Measurements from ENCODE around the gene MCCC1. TPM values are rescaled to one million over a fixed set of nuclear protein-coding genes. Genes with fewer than 3 reads are reported as not detected.
"Not testable (repeated sequence)": the region's sequence is repeated elsewhere in the genome, so short reads cannot be mapped to it uniquely, and the experiment has no call there.

MCCC1 gene
- total and polyA plus RNA-seq, 2 donors (not counting 1 experiment from before 2014, with no cell fraction given): 12.9 to 36.3 TPM

DNA sequence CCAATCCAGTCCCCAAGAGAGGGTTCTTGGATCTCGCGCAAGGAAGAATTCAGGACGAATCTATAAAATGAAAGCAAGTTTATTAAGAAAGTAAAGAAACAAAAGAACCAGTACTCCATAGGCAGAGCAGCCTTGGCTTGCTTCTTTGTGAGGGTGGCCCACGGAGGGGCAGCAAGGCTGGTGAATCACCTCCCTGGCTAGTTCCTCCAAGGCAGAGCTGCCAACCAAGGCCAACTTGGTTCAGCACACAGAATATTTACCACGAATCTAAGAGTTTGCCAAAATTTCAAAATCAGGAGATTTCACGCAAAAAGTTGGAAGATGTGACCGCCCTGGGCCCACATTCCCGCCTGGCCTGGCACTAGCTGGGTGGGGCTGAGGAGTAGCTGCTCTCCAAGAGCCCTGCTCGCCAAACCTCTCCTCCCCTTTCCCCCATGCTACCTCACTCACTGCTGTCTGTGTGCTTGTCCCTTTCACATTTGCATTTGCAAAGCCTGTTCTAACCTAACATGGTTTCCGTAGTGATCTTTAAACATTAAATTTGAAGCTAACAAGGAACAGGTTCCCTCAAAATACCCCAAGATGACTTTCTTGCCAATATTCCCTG lies 92.8 kb downstream of the MCCC1 start:
- H3K27me3 ChIP-seq (replicated peaks in 1 of 4; ENCODE audit: control extremely low read depth in 1 of 4, control insufficient read depth in 3 of 4, insufficient read depth in 4 of 4, low read length in 3 of 4): no peaks in the 10 kb centered on the region
- TF ChIP-seq, protein P1, sequence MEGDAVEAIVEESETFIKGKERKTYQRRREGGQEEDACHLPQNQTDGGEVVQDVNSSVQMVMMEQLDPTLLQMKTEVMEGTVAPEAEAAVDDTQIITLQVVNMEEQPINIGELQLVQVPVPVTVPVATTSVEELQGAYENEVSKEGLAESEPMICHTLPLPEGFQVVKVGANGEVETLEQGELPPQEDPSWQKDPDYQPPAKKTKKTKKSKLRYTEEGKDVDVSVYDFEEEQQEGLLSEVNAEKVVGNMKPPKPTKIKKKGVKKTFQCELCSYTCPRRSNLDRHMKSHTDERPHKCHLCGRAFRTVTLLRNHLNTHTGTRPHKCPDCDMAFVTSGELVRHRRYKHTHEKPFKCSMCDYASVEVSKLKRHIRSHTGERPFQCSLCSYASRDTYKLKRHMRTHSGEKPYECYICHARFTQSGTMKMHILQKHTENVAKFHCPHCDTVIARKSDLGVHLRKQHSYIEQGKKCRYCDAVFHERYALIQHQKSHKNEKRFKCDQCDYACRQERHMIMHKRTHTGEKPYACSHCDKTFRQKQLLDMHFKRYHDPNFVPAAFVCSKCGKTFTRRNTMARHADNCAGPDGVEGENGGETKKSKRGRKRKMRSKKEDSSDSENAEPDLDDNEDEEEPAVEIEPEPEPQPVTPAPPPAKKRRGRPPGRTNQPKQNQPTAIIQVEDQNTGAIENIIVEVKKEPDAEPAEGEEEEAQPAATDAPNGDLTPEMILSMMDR (IDR thresholded peaks at IDR 0.05): no peak
- TF ChIP-seq EZH2 (IDR thresholded peaks at IDR 0.05; ENCODE audit: borderline replicate concordance, insufficient read depth, low read depth, low read length, poor library complexity, severe bottlenecking): no peak
- ChIA-PET CTCF (no interaction called here), POLR2A (no interaction called here)
- no peaks in the 10 kb centered on the region for H3K9me3 ChIP-seq (ENCODE audit: control extremely low read depth in 1 of 3, control insufficient read depth in 2 of 3, insufficient read depth in 1 of 3, low read length in 2 of 3)
- Mint-ChIP-seq H3K4me3 (no peak overlapping the region), H3K27ac (no peak overlapping the region), H3K27me3 (no peaks in the 10 kb centered on the region), H3K9me3 (ENCODE audit: insufficient read depth) (no peaks in the 10 kb centered on the region), H3K4me1 (no peaks in the 10 kb centered on the region)
- no peaks in the 10 kb centered on the region for H4K20me1 ChIP-seq (ENCODE audit: control insufficient read depth, insufficient read depth, low read length, poor library complexity, severe bottlenecking)
- no peaks in the 10 kb centered on the region for H3K79me2 ChIP-seq (ENCODE audit: control insufficient read depth, insufficient read depth, low read length)
- H3K9ac ChIP-seq (ENCODE audit: low read length): no peak overlapping the region
- no peak overlapping the region for H2AFZ ChIP-seq (ENCODE audit: insufficient read depth, low read depth, low read length, poor library complexity, severe bottlenecking)
- peaks cover 0 to 3% of the 10 kb centered on the region in 2 experiments for H3K36me3 ChIP-seq (replicated peaks in 1 of 2; ENCODE audit: control extremely low read depth in 1 of 2, control insufficient read depth in 1 of 2, extremely low read depth in 1 of 2, insufficient read depth in 2 of 2, low read length in 1 of 2)
- no peak overlapping the region for H3K27ac ChIP-seq (ENCODE audit: low read length in 2 of 2)
- 99% methylated on average over 10 of the region's 10 CpGs for WGBS (ENCODE audit: insufficient coverage)
- ATAC-seq (ENCODE audit: low read depth) (no peak), DNase-seq (no peak)
- intact Hi-C loops (cut with micrococcal nuclease): no loop called here
- H3K4me2 ChIP-seq (replicated peaks; ENCODE audit: low read depth, low read length, poor library complexity, severe bottlenecking): no peak overlapping the region
- H3K4me3 ChIP-seq (ENCODE audit: control extremely low read depth in 1 of 5, extremely low read depth in 1 of 5, insufficient read depth in 1 of 5, low read depth in 2 of 5, low read length in 4 of 5): no peak overlapping the region
- H3K4me1 ChIP-seq (ENCODE audit: control insufficient read depth in 2 of 2, insufficient read depth in 2 of 2, low read length in 2 of 2): no peaks in the 10 kb centered on the region

DNA sequence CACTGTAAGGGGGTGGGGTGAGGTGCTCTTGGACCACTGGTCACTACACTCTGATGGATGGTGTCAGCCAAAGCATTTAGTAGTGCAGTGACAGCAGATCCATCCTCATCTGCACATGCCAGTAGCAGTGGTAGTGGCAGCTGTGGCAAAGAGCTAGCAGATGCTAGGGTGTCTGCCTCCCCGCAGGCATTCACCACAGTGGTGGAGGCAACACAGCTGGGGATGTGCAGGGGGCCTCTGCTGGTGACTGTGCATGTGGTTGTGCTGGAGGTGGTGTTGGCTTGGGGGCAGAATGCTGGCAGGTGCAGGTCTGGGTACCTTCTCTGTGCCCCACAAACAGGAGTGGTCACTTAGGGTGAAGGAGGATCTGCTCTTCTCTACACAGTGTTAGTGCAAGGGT lies 99.5 kb downstream of the MCCC1 start:
- Histone ChIP-seq H3K4me1 (ENCODE audit: control insufficient read depth in 2 of 2, insufficient read depth in 2 of 2, low read length in 2 of 2) (no peaks in the 10 kb centered on the region), H2AFZ (ENCODE audit: insufficient read depth, low read depth, low read length, poor library complexity, severe bottlenecking) (no peak overlapping the region), H3K4me3 (ENCODE audit: control extremely low read depth in 1 of 5, extremely low read depth in 1 of 5, insufficient read depth in 1 of 5, low read depth in 2 of 5, low read length in 4 of 5) (no peak overlapping the region), H4K20me1 (ENCODE audit: control insufficient read depth, insufficient read depth, low read length, poor library complexity, severe bottlenecking) (no peaks in the 10 kb centered on the region), H3K27ac (ENCODE audit: low read length in 2 of 2) (no peak overlapping the region), H3K4me2 (replicated peaks; ENCODE audit: low read depth, low read length, poor library complexity, severe bottlenecking) (no peak overlapping the region), H3K9ac (ENCODE audit: low read length) (no peak overlapping the region), H3K36me3 (replicated peaks in 1 of 2; ENCODE audit: control extremely low read depth in 1 of 2, control insufficient read depth in 1 of 2, extremely low read depth in 1 of 2, insufficient read depth in 2 of 2, low read length in 1 of 2) (no peaks in the 10 kb centered on the region), H3K79me2 (ENCODE audit: control insufficient read depth, insufficient read depth, low read length) (no peaks in the 10 kb centered on the region), H3K27me3 (replicated peaks in 1 of 4; ENCODE audit: control extremely low read depth in 1 of 4, control insufficient read depth in 3 of 4, insufficient read depth in 4 of 4, low read length in 3 of 4) (no peaks in the 10 kb centered on the region), H3K9me3 (ENCODE audit: control extremely low read depth in 1 of 3, control insufficient read depth in 2 of 3, insufficient read depth in 1 of 3, low read length in 2 of 3) (peaks cover 0 to under 1% (median under 1%) of the 10 kb centered on the region in 3 donors)
- 100% methylated on average over 1 of the region's 1 CpG for WGBS (ENCODE audit: insufficient coverage)
- Mint-ChIP-seq H3K4me1 (no peaks in the 10 kb centered on the region), H3K4me3 (no peak overlapping the region), H3K27ac (no peak overlapping the region), H3K27me3 (no peaks in the 10 kb centered on the region), H3K9me3 (ENCODE audit: insufficient read depth) (no peaks in the 10 kb centered on the region)
- DNase-seq: no peak
- ATAC-seq (ENCODE audit: low read depth): no peak
- POLR2A ChIA-PET: no interaction called here
- TF ChIP-seq EZH2 (IDR thresholded peaks at IDR 0.05; ENCODE audit: borderline replicate concordance, insufficient read depth, low read depth, low read length, poor library complexity, severe bottlenecking): no peak
- TF ChIP-seq, protein P1 (IDR thresholded peaks at IDR 0.05): no peak
- CTCF ChIA-PET: no interaction called here
- intact Hi-C loops (cut with micrococcal nuclease): no loop called here

DNA sequence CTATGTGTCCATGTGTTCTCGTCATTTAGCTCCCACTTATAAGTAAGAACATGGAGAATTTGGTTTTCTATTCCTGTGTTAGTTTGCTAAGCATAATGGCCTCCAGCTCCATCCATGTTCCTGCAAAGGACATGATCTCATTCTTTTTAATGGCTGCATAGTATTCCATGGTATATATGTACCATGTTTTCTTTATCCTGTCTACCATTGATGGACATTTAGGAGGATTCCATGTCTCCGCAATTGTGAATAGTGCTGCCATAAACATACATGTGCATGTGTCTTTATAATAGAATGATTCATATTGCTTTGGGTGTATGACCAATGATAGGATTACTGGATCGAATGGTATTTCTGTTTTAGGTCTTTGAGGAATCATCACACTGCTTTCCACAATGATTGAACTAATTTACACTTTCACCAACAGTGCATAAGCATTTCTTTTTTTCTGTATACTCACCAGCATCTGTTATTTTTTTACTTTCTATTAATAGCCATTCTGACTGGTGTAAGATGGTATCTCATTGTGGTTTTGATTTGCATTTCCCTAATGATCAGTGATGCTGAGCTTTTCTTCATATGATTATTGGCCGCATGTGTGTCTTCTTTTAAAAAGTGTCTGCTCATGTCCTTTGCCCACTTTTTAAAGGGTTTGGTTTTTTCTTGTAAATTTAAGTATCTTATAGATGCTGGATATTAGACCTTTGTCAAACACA lies 105.7 kb downstream of the MCCC1 start:
- H3K9ac ChIP-seq (ENCODE audit: low read length); H3K4me3 Mint-ChIP-seq; intact Hi-C loops (cut with micrococcal nuclease); H3K27me3 Mint-ChIP-seq; H3K27ac Mint-ChIP-seq; H3K27me3 ChIP-seq (replicated peaks in 1 of 4; ENCODE audit: control extremely low read depth in 1 of 4, control insufficient read depth in 3 of 4, insufficient read depth in 4 of 4, low read length in 3 of 4); POLR2A ChIA-PET; H3K27ac ChIP-seq (ENCODE audit: low read length in 2 of 2); H3K4me1 ChIP-seq (ENCODE audit: control insufficient read depth in 2 of 2, insufficient read depth in 2 of 2, low read length in 2 of 2); H3K9me3 Mint-ChIP-seq (ENCODE audit: insufficient read depth); H3K36me3 ChIP-seq (replicated peaks in 1 of 2; ENCODE audit: control extremely low read depth in 1 of 2, control insufficient read depth in 1 of 2, extremely low read depth in 1 of 2, insufficient read depth in 2 of 2, low read length in 1 of 2); H2AFZ ChIP-seq (ENCODE audit: insufficient read depth, low read depth, low read length, poor library complexity, severe bottlenecking); H3K9me3 ChIP-seq (ENCODE audit: control extremely low read depth in 1 of 3, control insufficient read depth in 2 of 3, insufficient read depth in 1 of 3, low read length in 2 of 3); CTCF ChIA-PET; H3K4me2 ChIP-seq (replicated peaks; ENCODE audit: low read depth, low read length, poor library complexity, severe bottlenecking); H4K20me1 ChIP-seq (ENCODE audit: control insufficient read depth, insufficient read depth, low read length, poor library complexity, severe bottlenecking); H3K79me2 ChIP-seq (ENCODE audit: control insufficient read depth, insufficient read depth, low read length); H3K4me3 ChIP-seq (ENCODE audit: control extremely low read depth in 1 of 5, extremely low read depth in 1 of 5, insufficient read depth in 1 of 5, low read depth in 2 of 5, low read length in 4 of 5): not testable (repeated sequence)
- peak; percentile 33 for ATAC-seq (ENCODE audit: low read depth)
- WGBS (ENCODE audit: insufficient coverage): 100% methylated on average over 1 of the region's 4 CpGs
- peak; percentile 21 for DNase-seq
- H3K4me1 Mint-ChIP-seq: peaks cover 15% of the 10 kb centered on the region
